HepG2 (cell line): ENCODE measurements around the gene LEAP2. TPM values are rescaled to one million over a fixed set of nuclear protein-coding genes. Genes with fewer than 3 reads are reported as not detected.
A peak's percentile ranks its signal among the peaks of the same experiment; 100 is the strongest.

Experiments
- ATAC-seq: fragments of 200-7000 bp; cut with Tn5 transposase; 3 replicates; pipeline ENCODE4 v1.9.1; 2020; ENCODE audit warnings: mild to moderate bottlenecking, moderate library complexity
- BruUV-seq: library from RNA; stranded (reverse); fragments of 400-500 nt; replicated peaks from 2 replicates; lab custom pipeline; 2021; lab: Mats Ljungman, UMichigan
- CTCF ChIA-PET: fragments of 300-600 bp; formaldehyde crosslinking; extraction: SDS; loops from one replicate; lab custom pipeline; 2021; ENCODE audit warnings: low total read pairs, inconsistent platforms, low intra/inter-chr PET ratio; lab: Yijun Ruan, JAX
- POLR2A ChIA-PET: fragments of 350-600 bp; sonication (Branson Sonifier 250); formaldehyde crosslinking; loops from one replicate; lab custom pipeline; 2020; ENCODE audit warnings: antibody characterized with exemption, inconsistent platforms; lab: Yijun Ruan, JAX
- DNase-seq: peaks from one replicate; pipeline ENCODE4 v3.0.0-alpha.2; 2015; ENCODE audit warnings: low spot score
- FAIRE-seq: peaks from 3 replicates; lab custom pipeline; 2011; peaks lifted over from hg19 to GRCh38; lab: Jason Lieb, UNC
- H2AFZ ChIP-seq: one replicate; pipeline ENCODE4 v1.6.1; 2011; ENCODE audit warnings: low read length, inconsistent platforms
- H3K27ac ChIP-seq: fragments of 300-600 bp; 3 replicates; pipeline ENCODE4 v1.8.0; 2011; ENCODE audit warnings: mixed run types, mild to moderate bottlenecking, mixed read lengths, low read length, inconsistent platforms; ENCODE audit not compliant: insufficient read depth; ENCODE audit errors: extremely low read length
- H3K27me3 ChIP-seq, 2 experiments: fragments of 200-600 bp in 1 of 2; 2 replicates in 1 of 2; 3 replicates in 1 of 2; pipeline versions ENCODE4 v1.6.0 to v1.8.0; 2011; ENCODE audit warnings: low read length in 2 of 2, mild to moderate bottlenecking in 2 of 2, moderate library complexity in 2 of 2, inconsistent platforms in 1 of 2; ENCODE audit not compliant: insufficient read depth in 2 of 2, control insufficient read depth in 1 of 2
- H3K36me3 ChIP-seq, 2 experiments: fragments of 200-600 bp in 1 of 2; replicated peaks in 1 of 2; 2 replicates in 1 of 2; 3 replicates in 1 of 2; pipeline versions ENCODE4 v1.5.1 to v1.8.0; 2011; ENCODE audit warnings: low read length in 2 of 2, inconsistent platforms in 1 of 2; ENCODE audit not compliant: insufficient read depth in 2 of 2, control insufficient read depth in 1 of 2
- H3K4me1 ChIP-seq: 2 replicates; pipeline ENCODE4 v1.5.1; 2012; ENCODE audit warnings: low read length, inconsistent platforms; ENCODE audit not compliant: insufficient read depth
- H3K4me2 ChIP-seq: 2 replicates; pipeline ENCODE4 v1.6.0; 2011; ENCODE audit warnings: low read depth, low read length, inconsistent platforms
- H3K4me3 ChIP-seq, 3 experiments: fragments of 200-600 bp in 1 of 3; sonication (generic), shearing (Covaris generic) in 1 of 3; replicated peaks in 1 of 3; 2 replicates each; pipeline ENCODE4 v1.5.1; 2011 to 2016; ENCODE audit warnings: low read length in 3 of 3, inconsistent platforms in 2 of 3, low read depth in 2 of 3, mild to moderate bottlenecking in 2 of 3, control low read depth in 1 of 3, mixed read lengths in 1 of 3; ENCODE audit not compliant: insufficient read depth in 1 of 3
- H3K79me2 ChIP-seq: one replicate; pipeline ENCODE4 v1.6.1; 2011; ENCODE audit warnings: low read length, inconsistent platforms; ENCODE audit not compliant: insufficient read depth
- H3K9ac ChIP-seq: 2 replicates; pipeline ENCODE4 v1.6.0; 2011; ENCODE audit warnings: mild to moderate bottlenecking, low read depth, low read length, inconsistent platforms; ENCODE audit not compliant: insufficient read depth
- H3K9me3 ChIP-seq: 2 replicates; pipeline ENCODE4 v1.5.1; 2012; ENCODE audit warnings: mild to moderate bottlenecking, low read length
- H4K20me1 ChIP-seq: 2 replicates; pipeline ENCODE4 v1.6.0; 2011; ENCODE audit warnings: inconsistent platforms, mild to moderate bottlenecking, low read length, moderate library complexity; ENCODE audit not compliant: insufficient read depth
- CAMTA2 ChIP-seq: sonication (generic); formaldehyde crosslinking; IDR thresholded peaks from 2 replicates; pipeline ENCODE4 v1.4.0; 2020; ENCODE audit warnings: mild to moderate bottlenecking, missing genetic modification reagents, borderline replicate concordance
- MXI1 ChIP-seq: IDR thresholded peaks from 3 replicates; pipeline ENCODE4 v1.6.1; 2012; ENCODE audit warnings: low read depth, low read length, inconsistent platforms, borderline replicate concordance
- POLR2AphosphoS5 ChIP-seq: IDR thresholded peaks from 2 replicates; pipeline ENCODE4 v1.6.1; 2012; ENCODE audit warnings: low read depth, low read length
- ZBTB1 ChIP-seq: sonication (generic); formaldehyde crosslinking; IDR thresholded peaks from 2 replicates; pipeline ENCODE4 v1.4.0; 2020; ENCODE audit warnings: missing genetic modification reagents, borderline replicate concordance
- ZFP36L1 ChIP-seq: sonication (generic); formaldehyde crosslinking; IDR thresholded peaks from 2 replicates; pipeline ENCODE4 v1.8.0; 2022; ENCODE audit warnings: mild to moderate bottlenecking, missing genetic modification reagents, moderate library complexity
- ZNF30 ChIP-seq: sonication (generic); formaldehyde crosslinking; IDR thresholded peaks from 2 replicates; pipeline ENCODE4 v1.5.0; 2020; ENCODE audit warnings: mild to moderate bottlenecking, missing genetic modification reagents
- ZNF761 ChIP-seq: sonication (generic); formaldehyde crosslinking; conservative IDR thresholded peaks from 2 replicates; pipeline ENCODE4 v1.4.0; 2020; ENCODE audit warnings: mild to moderate bottlenecking, missing genetic modification reagents
- ZSCAN12 ChIP-seq: sonication (generic); formaldehyde crosslinking; IDR thresholded peaks from 2 replicates; pipeline ENCODE4 v1.9.0; 2021; ENCODE audit warnings: mild to moderate bottlenecking, missing genetic modification reagents
- WGBS: methylation state at CpG from one replicate; pipeline ENCODE4 v1.1.6; 2017; ENCODE audit warnings: low lambda C conversion rate; 5-methylcytosine and 5-hydroxymethylcytosine counted together
- in situ Hi-C: cut with HindIII; loops from 2 replicates; pipeline ENCODE4 v1.10.0; 2017; ENCODE audit warnings: low pct_unique_long_range_greater_than_20kb; ENCODE audit not compliant: extremely low pct_ligation_motif_present
- intact Hi-C: fragments of 100-400 bp; cut with micrococcal nuclease; formaldehyde crosslinking; loops from one replicate; pipeline ENCODE4 v1.10.0; 2022; ENCODE audit not compliant: unreplicated experiment
- polyA plus RNA-seq, 8 experiments: library from polyadenylated mRNA; depleted of rRNA in 3 of 8; stranded (reverse) in 7 of 8; unstranded in 1 of 8; fragments of >200 nt; fragmentation: Illumina TruSeq in 4 of 8; extraction: Trizol in 4 of 8; gene quantifications; 2 replicates each; pipeline versions ENCODE4 v1.2.1 to v1.2.3, GENCODE V29; 2011 to 2016; ENCODE audit warnings: low read depth in 4 of 8, missing spikeins in 1 of 8, mixed read lengths in 1 of 8; ENCODE audit not compliant: insufficient read depth in 1 of 8
- total RNA-seq, 5 experiments: library from RNA; depleted of rRNA; stranded (reverse); fragments of >200 nt; fragmentation: Illumina TruSeq; extraction: Trizol; gene quantifications; 2 replicates each; pipeline ENCODE4 v1.2.3, GENCODE V29; 2016; ENCODE audit warnings: low read depth in 1 of 5
- TF ChIP-seq, protein P1 (sequence below): sonication (generic); formaldehyde crosslinking; IDR thresholded peaks from 2 replicates; pipeline ENCODE4 v1.5.0; 2020; ENCODE audit warnings: mild to moderate bottlenecking, missing genetic modification reagents
- TF ChIP-seq, protein P2 (sequence below): sonication (generic); formaldehyde crosslinking; conservative IDR thresholded peaks from 2 replicates; pipeline ENCODE4 v1.8.0; 2022; ENCODE audit warnings: missing genetic modification reagents

LEAP2 gene
- total and polyA plus RNA-seq, 2 of the 13 experiments (the other 11 are each of a cell fraction or from before 2014, with no cell fraction given), result 23.9 to 51.9 TPM

DNA sequence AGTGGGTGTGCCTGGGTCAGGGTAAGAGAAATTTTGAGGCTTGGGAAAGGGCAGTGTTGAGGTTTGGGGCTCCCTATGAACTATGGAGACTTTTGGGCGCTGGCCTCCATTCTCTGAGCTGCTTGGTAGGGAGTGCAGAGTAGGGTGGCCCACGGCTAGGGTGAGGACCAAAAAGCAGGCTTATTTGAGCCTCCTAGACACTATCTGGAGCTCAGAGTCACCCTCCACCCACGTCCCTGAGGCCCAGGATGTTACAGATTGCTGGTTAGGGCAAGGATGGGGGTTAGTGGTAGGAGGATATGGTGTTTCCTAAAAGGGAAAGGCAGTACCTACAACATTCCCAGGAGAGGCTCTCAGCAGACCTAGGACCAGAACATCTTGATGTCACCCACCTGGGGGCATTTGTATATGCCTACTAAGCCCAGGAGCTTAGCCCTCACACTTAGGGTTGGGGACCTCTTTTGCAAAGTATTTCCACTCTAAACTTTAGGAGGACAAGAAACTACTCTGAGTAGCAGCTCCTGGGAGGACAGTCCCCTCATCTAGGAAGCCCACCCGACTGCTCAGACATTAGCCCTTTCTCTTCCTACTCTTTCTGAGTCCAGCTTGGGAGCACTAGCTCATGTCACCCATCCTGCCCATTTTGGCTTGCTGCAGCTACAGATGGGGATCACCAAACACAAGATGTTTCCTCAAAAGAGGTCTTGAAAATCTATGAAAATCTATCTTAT lies 45.4 kb upstream of the LEAP2 start:
- no peaks in the 10 kb centered on the region for H3K27me3 ChIP-seq
- BruUV-seq, result TSS peak; percentile 43
- H3K4me3 ChIP-seq, result no peak overlapping the region
- TF ChIP-seq POLR2AphosphoS5, result peak; percentile 7; the same call in 1 of the 2 replicates
- TF ChIP-seq ZSCAN12 (CRISPR knock-in tag), result no peak
- no peak for TF ChIP-seq CAMTA2 (CRISPR knock-in tag)
- H3K9me3 ChIP-seq, result no peaks in the 10 kb centered on the region
- H3K79me2 ChIP-seq, result peaks cover 37% of the 10 kb centered on the region
- H3K36me3 ChIP-seq, result peaks cover 5 to 30% of the 10 kb centered on the region in 2 experiments; a peak in 4 of 5 replicates
- H3K4me2 ChIP-seq, result peak overlapping the region; percentile 93
- ChIA-PET CTCF (interaction anchor here (3.1 kb wide), 1 partner anchor 55 kb away, joined by 39 read pairs; no protein-coding TSS in a partner anchor), POLR2A (interaction anchor here (2.1 to 6.6 kb wide), 7 partner anchors 7 to 223 kb away, joined by 5 to 91 read pairs (median 36); partner anchors contain the start of genes GDF9, HSPA4, LEAP2 and UQCRQ)
- WGBS, result 94% methylated on average over 3 of the region's 4 CpGs
- in situ Hi-C loops (no loop called here), intact Hi-C loops (no loop called here)
- no peak overlapping the region for H3K27ac ChIP-seq
- DNase-seq, result no peak
- H2AFZ ChIP-seq, result no peak overlapping the region
- H3K4me1 ChIP-seq, result peaks cover 45% of the 10 kb centered on the region
- no peak for ATAC-seq
- H3K9ac ChIP-seq, result no peak overlapping the region; the same call in 1 of the 2 replicates
- no peaks in the 10 kb centered on the region for H4K20me1 ChIP-seq
- no peak for FAIRE-seq

DNA sequence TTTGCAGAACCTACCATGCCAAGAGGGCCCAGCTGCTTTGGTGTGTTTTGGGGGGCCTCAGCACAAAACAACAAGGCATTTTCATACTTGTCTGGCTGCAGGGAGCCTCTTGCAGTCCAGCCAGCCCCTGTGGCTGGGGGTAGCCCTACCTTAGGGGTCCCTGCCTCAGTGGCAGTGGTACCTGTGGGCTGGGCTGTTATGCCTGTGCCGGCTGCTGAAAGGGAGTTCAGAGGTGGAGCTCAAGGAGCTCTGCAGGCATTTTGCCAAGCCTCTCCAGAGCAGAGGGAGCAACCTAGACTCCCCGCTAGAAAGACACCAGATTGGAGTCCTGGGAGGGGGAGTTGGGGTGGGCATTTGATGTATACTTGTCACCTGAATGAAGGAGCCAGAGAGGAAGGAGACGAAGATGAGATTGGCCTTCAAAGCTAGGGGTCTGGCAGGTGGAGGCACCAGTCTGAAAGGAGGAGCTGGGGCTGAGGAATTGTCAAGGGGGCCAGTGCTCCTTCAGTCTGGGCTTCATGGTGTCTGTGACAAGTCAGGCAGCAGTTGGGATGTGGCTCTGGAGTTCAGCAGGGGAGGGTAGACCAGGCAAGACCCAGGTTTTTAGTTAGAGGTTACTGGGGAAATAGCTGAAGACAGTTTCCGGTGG lies 44.5 kb upstream of the LEAP2 start:
- POLR2A ChIA-PET, result interaction anchor here (1.0 to 6.6 kb wide), 8 partner anchors 8 to 222 kb away, joined by 3 to 91 read pairs (median 31); partner anchors contain the start of genes GDF9, HSPA4, LEAP2 and UQCRQ
- TF ChIP-seq MXI1 (peak; percentile 20; the same call in 1 of the 3 replicates), ZFP36L1 (CRISPR knock-in tag) (0 out of 2 replicates have a peak, but pooled peaks have one; percentile 11), ZNF761 (CRISPR knock-in tag) (no peak), ZNF30 (no peak), ZBTB1 (CRISPR knock-in tag) (no peak)
- TF ChIP-seq, protein P1, sequence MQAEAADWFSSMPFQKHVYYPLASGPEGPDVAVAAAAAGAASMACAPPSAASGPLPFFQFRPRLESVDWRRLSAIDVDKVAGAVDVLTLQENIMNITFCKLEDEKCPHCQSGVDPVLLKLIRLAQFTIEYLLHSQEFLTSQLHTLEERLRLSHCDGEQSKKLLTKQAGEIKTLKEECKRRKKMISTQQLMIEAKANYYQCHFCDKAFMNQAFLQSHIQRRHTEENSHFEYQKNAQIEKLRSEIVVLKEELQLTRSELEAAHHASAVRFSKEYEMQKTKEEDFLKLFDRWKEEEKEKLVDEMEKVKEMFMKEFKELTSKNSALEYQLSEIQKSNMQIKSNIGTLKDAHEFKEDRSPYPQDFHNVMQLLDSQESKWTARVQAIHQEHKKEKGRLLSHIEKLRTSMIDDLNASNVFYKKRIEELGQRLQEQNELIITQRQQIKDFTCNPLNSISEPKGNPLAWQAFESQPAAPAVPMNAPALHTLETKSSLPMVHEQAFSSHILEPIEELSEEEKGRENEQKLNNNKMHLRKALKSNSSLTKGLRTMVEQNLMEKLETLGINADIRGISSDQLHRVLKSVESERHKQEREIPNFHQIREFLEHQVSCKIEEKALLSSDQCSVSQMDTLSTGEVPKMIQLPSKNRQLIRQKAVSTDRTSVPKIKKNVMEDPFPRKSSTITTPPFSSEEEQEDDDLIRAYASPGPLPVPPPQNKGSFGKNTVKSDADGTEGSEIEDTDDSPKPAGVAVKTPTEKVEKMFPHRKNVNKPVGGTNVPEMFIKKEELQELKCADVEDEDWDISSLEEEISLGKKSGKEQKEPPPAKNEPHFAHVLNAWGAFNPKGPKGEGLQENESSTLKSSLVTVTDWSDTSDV, result 0 out of 2 replicates have a peak, but pooled peaks have one; percentile 16
- TF ChIP-seq, protein P2, sequence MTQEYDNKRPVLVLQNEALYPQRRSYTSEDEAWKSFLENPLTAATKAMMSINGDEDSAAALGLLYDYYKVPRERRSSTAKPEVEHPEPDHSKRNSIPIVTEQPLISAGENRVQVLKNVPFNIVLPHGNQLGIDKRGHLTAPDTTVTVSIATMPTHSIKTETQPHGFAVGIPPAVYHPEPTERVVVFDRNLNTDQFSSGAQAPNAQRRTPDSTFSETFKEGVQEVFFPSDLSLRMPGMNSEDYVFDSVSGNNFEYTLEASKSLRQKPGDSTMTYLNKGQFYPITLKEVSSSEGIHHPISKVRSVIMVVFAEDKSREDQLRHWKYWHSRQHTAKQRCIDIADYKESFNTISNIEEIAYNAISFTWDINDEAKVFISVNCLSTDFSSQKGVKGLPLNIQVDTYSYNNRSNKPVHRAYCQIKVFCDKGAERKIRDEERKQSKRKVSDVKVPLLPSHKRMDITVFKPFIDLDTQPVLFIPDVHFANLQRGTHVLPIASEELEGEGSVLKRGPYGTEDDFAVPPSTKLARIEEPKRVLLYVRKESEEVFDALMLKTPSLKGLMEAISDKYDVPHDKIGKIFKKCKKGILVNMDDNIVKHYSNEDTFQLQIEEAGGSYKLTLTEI, result no peak
- peak overlapping the region; percentile 96 for H3K9ac ChIP-seq
- peaks cover 51% of the 10 kb centered on the region for H3K4me1 ChIP-seq
- FAIRE-seq (no peak), ATAC-seq (no peak), DNase-seq (no peak)
- no peaks in the 10 kb centered on the region for H3K9me3 ChIP-seq
- WGBS, result 71% methylated on average over 4 of the region's 4 CpGs
- no peak overlapping the region for H2AFZ ChIP-seq
- peaks cover 4 to 24% of the 10 kb centered on the region in 2 experiments; a peak in 4 of 5 replicates for H3K36me3 ChIP-seq
- intact Hi-C loops (no loop called here), in situ Hi-C loops (no loop called here)
- no peaks in the 10 kb centered on the region for H3K27me3 ChIP-seq
- H3K4me2 ChIP-seq, result peak overlapping the region; percentile 93
- H3K4me3 ChIP-seq, result peak overlapping the region; percentile 79 to 94 (median 93)
- H4K20me1 ChIP-seq, result no peaks in the 10 kb centered on the region
- H3K27ac ChIP-seq, result peak overlapping the region; percentile 90
- BruUV-seq, result no TSS peak
- CTCF ChIA-PET, result interaction anchor here (1.4 to 3.1 kb wide), 2 partner anchors 37 to 54 kb away, joined by 9 to 39 read pairs; partner anchors contain the start of genes GDF9 and UQCRQ
- H3K79me2 ChIP-seq, result peaks cover 37% of the 10 kb centered on the region
